GM19372 (cell line): ENCODE results near the gene FAM50B.

Source experiments
- ATAC-seq: cut with Tn5 transposase; IDR thresholded peaks from one replicate; pipeline ENCODE4 v1.9.1; 2021; ENCODE audit warnings: mild to moderate bottlenecking, low read depth, moderate library complexity; ENCODE audit not compliant: unreplicated experiment

Gene FAM50B

GRCh38 chr6:3891883-3892282, 42.7 kb downstream of the FAM50B start:
- ATAC-seq, result no peak

DNA sequence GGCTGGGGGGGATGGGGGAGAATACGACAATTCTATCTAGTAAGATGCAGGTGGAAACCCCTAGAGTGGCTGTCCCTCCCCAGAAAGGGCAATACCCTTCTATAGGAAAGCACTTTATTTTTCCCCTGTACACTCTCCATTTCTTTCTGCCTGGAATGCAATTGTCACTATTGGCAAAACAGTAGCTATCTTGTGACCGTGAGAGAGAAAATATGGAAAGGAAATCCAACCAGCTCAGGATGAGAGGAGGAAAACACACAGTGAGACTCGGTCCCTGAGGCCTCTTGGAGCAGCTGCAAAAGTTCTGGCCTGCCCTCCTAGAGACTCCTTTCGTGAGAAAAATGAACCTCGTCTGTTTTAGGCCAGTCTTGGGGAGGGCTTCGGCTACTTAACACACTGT, 43.4 kb downstream of the FAM50B start:
- no peak for ATAC-seq

GRCh38 chr6:3893487-3893886, 44.3 kb downstream of the FAM50B start:
- ATAC-seq, result no peak

DNA sequence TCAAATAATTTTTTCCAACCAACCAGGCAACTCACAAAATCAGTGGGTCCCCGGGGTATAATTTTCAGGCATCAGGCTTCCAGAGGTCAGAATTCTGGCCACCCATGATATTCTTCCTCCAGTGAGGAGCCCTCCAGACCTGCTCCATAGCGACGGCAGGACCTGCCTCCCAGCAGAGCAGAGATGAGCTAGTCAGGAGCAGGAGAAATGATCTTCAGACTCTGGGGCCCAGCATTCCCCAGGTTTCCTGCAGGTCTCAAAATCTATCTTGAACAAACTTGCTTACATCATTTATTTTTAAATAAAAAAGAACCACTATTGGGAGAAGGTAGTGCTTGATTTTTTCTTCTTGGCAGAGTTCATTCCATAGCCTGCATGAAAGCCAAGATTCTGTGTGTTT, 44.7 kb downstream of the FAM50B start:
- ATAC-seq, result no peak

DNA sequence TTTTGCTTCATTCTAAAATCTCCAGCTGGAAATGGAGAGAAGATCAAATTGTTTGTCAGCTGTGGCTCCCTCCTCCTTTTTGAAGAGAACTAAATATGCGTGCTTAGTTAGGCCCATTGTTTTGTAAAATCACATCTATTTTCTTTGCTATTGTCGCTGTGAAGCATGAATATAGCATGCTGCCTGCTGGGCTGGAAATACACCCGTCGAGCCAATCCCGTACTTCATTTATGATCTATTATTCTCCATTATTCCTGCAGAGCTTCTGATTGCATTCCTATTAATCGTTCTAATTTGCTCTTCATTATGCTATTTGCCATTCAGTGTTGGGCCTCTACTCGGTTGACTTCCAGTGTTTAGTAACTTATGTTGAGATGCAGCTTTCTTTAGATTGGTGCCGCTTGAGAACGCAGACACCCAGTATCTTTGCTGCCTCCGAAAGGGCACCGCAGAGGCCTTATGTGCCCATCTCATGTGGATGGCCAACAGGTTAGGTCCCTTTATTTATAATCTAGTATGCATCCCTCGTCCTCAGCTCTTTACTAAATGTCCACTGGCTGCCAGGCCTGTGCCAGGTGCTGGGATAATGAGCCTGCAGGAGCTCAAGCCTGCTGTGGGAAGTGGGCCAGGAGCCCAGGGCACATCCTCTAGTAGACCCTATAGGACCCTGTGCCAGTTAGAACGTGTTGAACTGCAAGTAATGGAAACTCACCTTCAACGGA, 45.6 kb downstream of the FAM50B start:
- no peak for ATAC-seq

DNA sequence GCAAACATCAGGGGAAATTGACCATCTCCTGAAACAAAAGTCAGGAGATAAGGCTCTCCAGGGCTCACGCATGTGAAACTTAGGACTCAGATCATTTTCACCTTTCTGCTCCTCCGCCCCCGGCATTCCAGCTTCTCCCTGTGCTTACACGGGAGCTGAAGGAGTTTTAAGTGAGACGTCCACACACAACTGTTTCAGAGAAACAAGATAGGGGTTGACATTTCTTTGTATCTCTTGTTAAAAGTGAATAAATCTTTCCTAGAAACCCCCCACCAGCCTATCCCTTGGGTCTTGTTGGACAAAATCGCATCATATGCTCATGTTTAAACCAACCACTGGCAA, 46.1 kb downstream of the FAM50B start:
- ATAC-seq, result no peak

- no peak for ATAC-seq
These were observed 46.6 kb downstream of the FAM50B start for GRCh38 chr6:3895805-3896204.

DNA sequence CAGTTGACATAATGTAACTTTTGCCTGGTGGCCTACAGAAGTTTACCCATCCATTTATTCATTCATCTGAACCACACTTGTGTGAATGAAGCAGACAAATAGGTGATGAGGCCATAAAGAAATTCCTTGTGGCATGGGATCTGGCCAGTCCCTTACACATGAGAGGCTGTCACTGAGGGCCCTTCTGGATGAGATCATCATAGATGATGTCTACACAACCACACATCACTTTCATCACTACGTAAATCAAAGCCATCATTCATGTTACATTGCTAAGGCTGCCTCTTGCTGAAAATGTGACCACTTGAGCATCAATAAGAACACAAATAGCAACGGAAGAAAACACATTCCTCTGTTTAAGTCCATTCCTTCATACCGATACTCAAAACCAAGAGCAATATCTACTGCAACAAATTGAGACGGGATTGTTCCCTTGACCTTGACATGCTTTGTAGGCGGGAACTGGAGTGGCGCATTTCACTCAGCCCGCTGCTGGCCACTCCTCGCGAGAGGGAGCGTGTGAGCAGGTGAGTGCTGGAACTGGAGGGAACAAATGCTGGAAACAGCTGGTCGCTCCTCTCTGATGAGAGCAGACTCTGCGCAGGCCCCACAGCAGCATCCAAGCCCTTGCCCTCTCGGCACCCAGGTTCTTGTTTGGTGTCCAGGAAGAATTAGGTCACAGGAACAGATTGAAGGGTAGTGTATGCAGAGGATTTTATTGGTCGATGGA, 49.3 kb downstream of the FAM50B start:
- no peak for ATAC-seq

DNA sequence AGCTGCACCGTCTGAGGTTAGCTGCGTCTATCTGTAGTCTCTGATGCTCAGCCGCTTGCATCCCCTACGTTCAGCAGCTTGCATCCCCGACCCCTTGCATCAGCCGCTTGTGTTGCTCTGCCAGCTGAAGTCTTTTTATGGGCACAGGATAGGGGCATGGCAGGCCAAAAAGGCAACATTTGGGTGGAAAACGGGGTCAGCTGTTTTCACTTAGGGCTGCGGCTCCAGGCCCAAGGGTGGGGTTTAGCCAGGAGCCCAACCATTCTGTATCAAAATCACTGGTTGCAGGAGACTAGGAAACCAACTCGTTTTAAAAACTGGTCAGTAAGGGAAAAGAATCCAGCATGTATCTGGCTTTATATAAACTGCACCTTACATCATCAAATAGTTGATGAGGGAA, 49.9 kb downstream of the FAM50B start:
- no peak for ATAC-seq

- ATAC-seq, result no peak
These were observed 50.8 kb downstream of the FAM50B start for GRCh38 chr6:3899970-3900439.
